Astrocyte of the cerebellum (primary cell): ENCODE data around the gene CCL7.

Experiments used
- DNase-seq: peaks from one replicate; pipeline ENCODE4 v3.0.0-alpha.2; 2011; ENCODE audit warnings: low read depth
- H3K4me3 ChIP-seq: 2 replicates; pipeline ENCODE4 v1.5.1; 2011; ENCODE audit warnings: mild to moderate bottlenecking, low read depth, low read length, moderate library complexity
- in situ Hi-C: cut with HindIII; loops from 2 replicates; pipeline ENCODE4 v1.10.0; 2017; ENCODE audit warnings: low sequenced_read_pairs
- TF ChIP-seq, protein P1 (sequence below): IDR thresholded peaks from 2 replicates; pipeline ENCODE4 v1.5.1; 2012; ENCODE audit warnings: low read length, low read depth, moderate library complexity, mild to moderate bottlenecking; ENCODE audit errors: missing control alignments

Gene CCL7

GRCh38 chr17:34291721-34292348, 21.8 kb downstream of the CCL7 start:
- no peak for DNase-seq
- TF ChIP-seq, protein P1, sequence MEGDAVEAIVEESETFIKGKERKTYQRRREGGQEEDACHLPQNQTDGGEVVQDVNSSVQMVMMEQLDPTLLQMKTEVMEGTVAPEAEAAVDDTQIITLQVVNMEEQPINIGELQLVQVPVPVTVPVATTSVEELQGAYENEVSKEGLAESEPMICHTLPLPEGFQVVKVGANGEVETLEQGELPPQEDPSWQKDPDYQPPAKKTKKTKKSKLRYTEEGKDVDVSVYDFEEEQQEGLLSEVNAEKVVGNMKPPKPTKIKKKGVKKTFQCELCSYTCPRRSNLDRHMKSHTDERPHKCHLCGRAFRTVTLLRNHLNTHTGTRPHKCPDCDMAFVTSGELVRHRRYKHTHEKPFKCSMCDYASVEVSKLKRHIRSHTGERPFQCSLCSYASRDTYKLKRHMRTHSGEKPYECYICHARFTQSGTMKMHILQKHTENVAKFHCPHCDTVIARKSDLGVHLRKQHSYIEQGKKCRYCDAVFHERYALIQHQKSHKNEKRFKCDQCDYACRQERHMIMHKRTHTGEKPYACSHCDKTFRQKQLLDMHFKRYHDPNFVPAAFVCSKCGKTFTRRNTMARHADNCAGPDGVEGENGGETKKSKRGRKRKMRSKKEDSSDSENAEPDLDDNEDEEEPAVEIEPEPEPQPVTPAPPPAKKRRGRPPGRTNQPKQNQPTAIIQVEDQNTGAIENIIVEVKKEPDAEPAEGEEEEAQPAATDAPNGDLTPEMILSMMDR, result no peak
- in situ Hi-C loops, result no loop called here
- no peak overlapping the region for H3K4me3 ChIP-seq

DNA sequence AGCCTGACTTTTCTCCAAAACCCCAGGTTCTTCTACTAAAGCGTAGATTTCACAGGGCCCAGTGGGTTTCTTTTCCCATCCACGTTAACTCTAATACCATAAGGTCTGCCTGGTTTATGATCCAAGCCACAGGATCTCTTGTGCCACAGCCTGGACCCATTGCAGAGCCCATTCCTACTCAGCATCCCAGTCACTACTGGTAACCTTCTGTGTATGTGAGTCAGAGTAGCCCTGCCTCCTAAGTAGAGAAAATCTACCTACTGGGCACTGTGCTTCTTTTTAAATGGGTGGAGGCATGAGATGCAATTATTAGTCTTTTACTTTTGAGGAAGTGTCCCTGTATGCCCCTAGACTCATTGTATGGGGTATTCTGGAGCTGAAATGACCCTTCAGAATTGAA, 29.0 kb downstream of the CCL7 start:
- H3K4me3 ChIP-seq, result no peak overlapping the region
- no peak for DNase-seq
- in situ Hi-C loops, result no loop called here
- TF ChIP-seq, protein P1, result no peak

DNA sequence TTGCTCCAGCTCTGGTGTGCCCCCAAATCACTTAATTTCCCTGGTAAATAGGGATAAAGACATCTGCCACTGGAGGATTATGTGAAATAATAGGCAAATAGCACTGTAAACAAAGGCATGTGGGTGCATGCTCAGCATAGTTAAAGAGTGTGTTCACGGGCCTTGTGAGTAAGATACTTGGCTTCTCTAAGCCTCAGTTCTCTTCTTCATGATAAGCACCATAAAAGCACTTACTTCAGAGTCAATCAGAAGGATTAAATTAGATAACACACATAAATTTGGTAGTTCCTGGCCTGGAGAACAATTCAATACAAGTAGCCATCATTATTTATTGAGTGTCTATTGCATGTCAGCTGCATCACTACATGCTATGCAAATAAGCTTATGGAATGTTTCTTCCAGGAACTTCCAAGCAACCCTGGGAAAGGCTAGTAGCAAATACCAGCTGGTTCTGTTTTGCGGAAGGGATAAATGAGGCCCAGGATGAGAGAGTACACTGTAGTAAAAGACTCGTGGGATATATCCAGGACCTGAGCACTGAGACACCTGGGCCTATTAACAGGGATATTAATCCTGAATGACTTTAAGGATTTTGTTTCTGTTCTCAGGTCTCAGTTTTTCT, 30.0 kb downstream of the CCL7 start:
- TF ChIP-seq, protein P1, result no peak
- in situ Hi-C loops, result loop anchor here (5.0 to 25.0 kb wide), 2 partner anchors 93 to 237 kb away; no protein-coding TSS in a partner anchor

GRCh38 chr17:34300652-34301370, 30.8 kb downstream of the CCL7 start:
- DNase-seq, result peak; percentile 60
- in situ Hi-C loops, result loop anchor here (5.0 to 25.0 kb wide), 2 partner anchors 94 to 236 kb away; no protein-coding TSS in a partner anchor
- TF ChIP-seq, protein P1, result no peak
- H3K4me3 ChIP-seq, result no peak overlapping the region

More for the DNA sequence above, 30.0 kb downstream of the CCL7 start:
- no peak for DNase-seq
- H3K4me3 ChIP-seq, result no peak overlapping the region

DNA sequence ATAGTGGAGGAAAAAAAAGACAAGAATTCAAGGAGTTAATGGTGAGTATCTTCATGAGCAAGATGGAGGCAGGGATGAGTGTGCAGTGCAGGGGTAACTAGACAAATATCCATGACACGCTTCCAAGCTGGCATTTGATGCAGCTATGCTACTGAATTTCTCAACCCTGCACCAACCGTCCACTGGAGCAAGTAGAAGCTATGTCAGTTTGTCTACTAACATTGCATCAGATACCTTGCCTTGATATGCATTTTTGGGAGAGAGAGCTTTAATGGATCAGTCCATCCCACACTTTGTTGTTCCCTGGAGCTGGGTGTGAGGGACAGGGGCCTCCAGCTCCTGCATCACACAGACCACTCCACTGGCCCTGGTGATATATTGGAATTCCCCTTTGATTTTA, 32.0 kb downstream of the CCL7 start:
- no peak for DNase-seq
- no peak overlapping the region for H3K4me3 ChIP-seq
- TF ChIP-seq, protein P1, result no peak
- in situ Hi-C loops, result loop anchor here (5.0 to 25.0 kb wide), 2 partner anchors 95 to 235 kb away; no protein-coding TSS in a partner anchor

DNA sequence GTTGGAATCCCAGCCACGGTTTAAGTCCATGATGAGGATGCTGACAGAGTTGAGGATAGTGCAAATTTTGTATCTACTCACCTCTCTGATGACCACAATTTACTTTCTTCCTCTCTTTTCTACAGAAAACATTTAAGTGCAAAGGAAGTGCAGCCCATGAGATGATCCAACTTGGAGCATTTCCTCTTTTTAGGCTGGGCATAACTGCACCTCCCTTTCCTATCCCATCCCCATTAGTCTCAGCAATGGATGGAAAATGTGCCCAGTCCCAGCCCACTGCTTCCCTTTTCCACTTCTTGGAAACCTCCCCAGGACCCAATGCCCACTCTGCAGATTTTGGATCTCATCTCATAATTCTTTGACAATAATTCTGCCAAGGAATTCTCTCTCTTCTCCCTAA, 32.6 kb downstream of the CCL7 start:
- no peak for DNase-seq
- in situ Hi-C loops, result loop anchor here (5.0 to 25.0 kb wide), 2 partner anchors 95 to 235 kb away; no protein-coding TSS in a partner anchor
- TF ChIP-seq, protein P1, result no peak
- H3K4me3 ChIP-seq, result no peak overlapping the region
